Smooth muscle cell of the umbilical artery (primary cell): ENCODE results near the gene SMIM30. TPM values are rescaled to one million over a fixed set of nuclear protein-coding genes. Genes with fewer than 3 reads are reported as not detected.

Experiments
- total RNA-seq: library from RNA; depleted of rRNA; stranded (reverse); fragments of >200 nt; gene quantifications from 2 replicates; pipeline ENCODE4 v1.2.3, GENCODE V29; 2014

SMIM30 gene, protein sequence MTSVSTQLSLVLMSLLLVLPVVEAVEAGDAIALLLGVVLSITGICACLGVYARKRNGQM
- 49.5 and 60.3 TPM in 2 replicates for total RNA-seq

DNA sequence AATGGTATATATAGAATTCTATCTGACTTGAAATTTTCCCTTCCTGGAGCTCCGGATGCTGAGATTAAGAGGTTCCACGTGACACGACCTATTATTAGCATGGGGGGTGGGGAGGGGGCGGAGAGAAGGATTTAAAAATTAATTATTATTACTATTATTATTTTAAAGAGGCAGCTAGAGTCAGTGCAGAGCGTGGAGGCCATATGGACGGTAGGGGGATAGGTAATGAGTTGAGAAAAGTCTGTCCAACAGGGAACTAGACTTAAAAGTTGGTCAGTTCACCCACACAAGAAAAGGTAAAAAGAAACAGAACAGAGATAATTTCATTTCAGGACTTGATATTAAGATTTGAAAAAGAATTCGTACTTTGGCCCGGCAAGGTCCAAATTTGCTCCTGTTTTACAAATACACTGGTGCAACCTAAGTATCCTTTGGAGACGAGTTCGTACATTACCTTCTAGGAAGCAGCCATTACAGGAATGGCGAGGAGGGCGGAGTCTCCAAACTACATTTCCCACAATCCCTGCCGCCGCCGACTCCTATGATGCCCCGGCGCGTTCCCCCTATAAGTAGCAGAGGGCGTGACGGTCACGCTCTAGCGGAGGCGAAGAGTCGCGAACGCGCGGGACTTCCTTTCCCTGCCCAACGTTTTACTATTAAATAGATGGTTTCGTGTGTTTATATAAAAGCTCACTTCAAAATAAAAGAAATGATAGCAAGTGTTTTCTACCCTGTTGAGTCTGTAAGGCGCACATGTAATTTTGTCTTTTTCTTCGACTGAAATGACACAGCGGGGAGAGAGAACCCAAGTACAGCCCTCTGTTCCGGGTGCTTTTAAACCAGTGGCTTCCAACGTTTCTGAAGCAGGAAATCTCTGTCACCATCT is at the start of gene SMIM30:
TSS of gene SMIM30 (minus strand) at position 481 of the 886 bp plus-strand sequence. CDS start 976 bp downstream, outside the sequence.

DNA sequence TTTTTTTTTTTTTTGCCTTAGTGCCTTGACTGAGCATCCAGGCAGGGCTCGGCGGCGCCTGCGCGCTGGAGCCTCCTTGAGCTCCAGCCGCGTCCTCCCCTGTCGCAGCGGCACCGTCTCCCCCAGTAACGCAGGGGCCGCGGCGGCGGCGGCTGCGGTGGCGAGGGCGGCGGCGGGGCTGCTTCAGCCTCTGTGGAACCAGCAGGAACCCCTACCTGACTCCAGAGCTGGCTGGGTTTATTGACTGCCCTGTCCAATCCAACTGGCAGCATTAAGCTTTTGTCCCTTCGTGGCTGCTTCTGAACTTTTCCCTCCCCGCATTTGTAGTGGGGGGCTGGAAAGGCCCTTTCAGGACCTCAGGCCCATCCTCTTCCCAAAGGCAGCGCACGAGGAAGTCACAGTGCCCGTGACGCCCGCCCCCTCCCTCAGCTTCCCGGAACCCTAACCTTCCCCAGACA is 31.9 kb downstream of the SMIM30 start, which contains the start of gene GPR85:
TSS of gene GPR85 (minus strand) at position 397 of the 458 bp plus-strand sequence. CDS start 2,106 bp downstream, outside the sequence.

Other genes starting within 250 kb of the SMIM30 start
- 2.6 and 4.8 TPM in 2 replicates for gene GPR85, start 31.7 kb downstream of the SMIM30 start, total RNA-seq